GM19240 (cell line): ENCODE measurements around the gene C10orf90.

Experiments used
- DNase-seq: peaks from one replicate; pipeline ENCODE4 v3.0.0; 2011; ENCODE audit warnings: low spot score; ENCODE audit not compliant: insufficient read length

C10orf90 gene

DNA sequence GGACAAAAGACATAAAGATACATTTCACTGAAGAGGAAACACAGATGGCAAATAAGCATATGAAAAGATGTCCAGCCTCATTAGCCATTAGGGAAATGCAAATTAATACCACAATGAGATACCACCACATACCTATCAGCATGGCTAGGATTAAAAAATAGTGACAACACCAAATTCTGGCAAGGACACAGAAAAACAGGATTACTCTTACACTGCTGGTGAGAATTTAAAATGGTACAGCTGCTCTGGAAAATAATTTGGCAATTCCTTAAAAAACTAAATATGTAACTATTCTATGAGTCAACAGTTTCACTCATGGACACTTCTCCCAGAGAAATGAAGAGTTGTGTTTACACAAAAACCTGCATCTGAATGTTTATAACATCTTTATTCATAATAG, 121.1 kb downstream of the C10orf90 start:
- no peak for DNase-seq

DNA sequence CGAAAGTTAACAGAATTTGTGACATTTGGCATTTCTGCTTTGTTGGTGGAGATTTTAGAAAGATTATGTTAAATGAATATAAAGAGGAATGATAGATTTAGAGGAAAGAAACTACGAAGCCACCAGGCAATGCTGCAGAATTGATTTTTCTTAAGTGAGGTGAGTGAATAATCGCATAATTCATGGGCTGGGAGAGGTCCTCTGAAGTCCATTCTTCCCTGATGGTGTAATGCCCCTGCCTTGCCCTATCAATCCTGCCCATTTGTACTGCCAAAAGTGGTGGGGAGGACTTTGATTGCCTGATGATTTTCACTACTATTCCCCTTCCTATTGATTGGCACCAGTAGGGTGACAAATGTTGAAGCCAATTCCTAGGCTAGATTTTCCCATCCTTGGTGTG, 125.9 kb downstream of the C10orf90 start:
- DNase-seq, result no peak

DNA sequence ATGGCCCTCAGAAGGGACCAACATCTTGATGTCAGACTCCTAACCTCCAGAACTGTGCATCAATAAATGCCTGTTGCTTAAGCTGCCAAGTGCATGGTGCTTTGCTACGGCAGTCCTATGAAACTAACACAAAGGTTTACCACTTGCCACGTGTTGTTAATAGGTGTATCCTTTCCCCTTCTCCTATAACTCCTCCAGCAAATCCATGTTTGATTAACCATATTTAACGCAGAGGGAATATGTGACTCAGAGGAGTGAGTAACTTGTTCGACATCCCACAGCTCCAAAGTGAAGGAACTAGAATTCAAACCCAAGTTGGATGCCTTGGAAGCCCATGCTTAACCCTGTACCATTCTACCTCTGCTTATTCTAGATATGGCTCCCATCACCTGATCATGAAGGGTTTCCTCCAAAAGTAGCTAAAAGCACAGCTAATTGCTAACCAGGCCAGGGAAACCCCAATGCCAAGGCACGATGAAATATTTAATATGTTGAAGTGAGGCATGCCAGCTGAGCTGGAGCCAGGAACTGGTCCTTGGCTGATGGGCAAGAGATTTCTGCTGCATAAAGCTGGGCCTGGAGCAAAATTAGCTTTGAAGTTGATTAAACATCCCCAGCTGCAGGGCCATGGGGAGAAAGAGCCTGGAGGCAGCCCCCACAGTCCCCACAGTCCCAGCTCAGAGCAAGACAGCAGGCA, 131.9 kb downstream of the C10orf90 start:
- no peak for DNase-seq

DNA sequence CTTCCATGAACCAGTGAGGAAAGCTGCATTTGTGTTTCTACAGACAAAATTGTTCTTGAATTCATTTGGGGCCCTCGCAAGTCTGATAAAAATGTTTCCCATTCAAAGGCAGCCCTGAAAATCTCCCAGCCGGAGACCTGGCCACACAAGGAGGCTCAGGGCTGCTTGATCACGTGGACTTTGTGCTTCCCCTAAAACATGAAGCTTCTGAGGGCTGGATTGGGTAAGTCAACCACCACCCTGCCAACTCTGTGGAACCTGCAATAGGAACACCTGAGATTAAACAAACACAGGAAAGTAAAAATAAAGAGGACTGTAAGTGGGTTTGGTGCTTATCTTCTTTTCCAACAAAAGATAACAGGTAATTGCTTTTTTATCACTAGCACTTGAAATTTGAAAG, 133.8 kb downstream of the C10orf90 start:
- DNase-seq, result no peak

DNA sequence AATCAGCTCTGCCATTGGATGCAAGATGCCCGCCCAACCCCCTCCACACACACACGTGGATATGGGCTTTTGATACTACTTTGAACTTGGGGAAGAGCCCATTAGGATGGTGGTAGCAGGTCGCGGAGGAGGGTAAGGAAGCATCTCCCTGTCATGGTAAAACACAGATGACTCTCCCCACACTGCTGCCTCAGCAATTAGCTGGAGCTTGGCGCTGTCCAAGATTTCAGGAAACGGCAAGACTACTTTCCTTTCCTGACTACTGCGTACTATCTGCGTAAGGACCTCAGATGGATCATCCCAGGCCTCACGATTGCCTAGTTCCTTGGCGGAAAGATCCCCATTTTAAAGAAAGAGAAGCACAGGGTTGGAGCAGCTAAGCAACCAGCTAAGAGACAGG, 134.3 kb downstream of the C10orf90 start:
- DNase-seq, result no peak

DNA sequence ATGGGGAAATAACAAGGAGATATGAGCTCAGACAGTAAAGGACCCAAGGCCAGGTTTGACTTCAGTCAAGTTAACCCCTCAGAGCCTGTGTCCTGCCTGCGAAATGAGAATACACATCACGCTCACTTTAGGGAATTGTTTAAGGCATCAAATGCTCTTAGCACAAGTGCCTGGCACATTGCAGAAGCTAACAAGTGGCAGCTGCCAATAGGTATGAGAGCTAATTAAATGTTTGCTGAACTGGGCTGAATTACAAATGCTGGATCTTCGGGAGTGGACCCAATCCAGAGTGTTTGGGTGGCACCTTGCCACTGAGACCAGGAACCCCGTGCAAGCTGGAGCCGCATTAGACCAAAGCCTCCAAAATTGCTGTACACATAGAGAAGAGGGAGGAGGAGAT, 136.8 kb downstream of the C10orf90 start:
- DNase-seq, result no peak

DNA sequence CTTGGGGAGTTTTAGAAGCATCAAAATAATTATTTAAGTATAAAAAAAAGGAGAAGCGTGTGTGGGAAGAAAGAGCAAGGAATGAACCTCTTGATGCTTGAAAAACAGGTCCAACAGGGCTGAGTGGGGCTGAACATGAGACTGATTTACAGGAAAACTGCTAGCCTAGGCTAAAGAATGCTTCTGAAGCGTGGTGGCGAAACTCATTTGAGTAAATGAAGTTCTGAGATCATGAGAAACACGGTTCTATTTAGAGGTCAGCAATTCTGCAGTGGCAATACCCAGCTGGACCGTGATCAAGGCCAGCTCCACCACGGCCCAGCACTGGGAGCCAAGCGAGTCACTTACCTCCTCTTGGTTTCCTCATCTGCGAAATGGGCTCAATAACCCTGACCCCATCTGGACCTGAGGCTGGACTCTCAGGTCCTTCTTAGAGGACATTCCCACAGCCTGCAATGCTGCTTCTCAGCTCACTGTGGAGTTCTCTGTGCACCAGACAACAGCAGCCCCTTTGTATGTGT, 142.1 kb downstream of the C10orf90 start:
- DNase-seq, result no peak

DNA sequence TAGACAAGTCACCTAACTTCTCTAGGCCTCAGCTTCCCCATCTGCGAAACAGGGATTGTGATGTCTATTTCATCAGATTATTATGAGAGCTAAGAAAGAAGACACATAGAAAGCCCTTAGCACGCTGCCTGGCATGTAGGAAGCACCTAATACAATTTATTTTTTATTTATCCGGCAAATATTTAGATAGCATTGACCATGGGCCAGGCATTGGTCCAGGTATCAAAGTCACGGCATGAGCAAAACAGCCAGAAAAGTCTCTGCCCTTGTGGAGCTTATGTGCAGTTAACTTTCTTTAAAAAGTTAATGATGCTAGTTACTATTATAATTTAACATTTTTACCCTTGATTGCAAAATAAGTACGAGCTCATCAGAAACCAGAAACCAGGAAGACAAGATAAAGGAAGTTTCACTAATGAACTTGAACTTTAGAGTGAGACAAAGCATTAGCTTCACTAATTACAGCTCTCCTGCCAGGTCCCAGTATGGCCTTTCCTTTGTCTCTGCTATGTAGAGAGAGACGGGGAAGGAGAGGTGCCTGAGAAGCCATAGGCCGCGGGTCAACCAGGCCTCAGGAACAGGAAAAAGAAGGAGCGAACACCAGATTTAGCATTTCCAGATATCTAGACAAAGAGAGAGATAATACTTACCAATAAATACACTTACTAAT, 142.7 kb downstream of the C10orf90 start:
- DNase-seq, result no peak

DNA sequence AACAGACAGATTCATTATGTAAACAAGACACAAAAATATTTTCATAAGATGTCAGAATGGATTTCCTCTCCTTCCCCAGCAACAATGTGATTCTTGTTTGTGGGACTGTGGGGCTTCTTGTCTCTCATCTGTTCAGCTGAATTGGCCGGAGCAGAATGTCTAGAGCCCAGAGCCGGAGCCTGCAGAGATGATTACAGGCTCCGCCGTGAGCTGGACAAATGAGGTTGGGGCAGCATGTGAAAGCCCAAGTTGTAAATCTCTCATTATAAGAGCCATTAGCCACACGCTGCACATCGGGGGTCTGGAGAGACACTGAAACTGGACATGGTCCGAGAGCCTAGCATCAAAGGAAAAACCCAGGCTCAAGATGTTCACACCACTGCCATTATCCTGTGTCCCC, 145.2 kb downstream of the C10orf90 start:
- no peak for DNase-seq

DNA sequence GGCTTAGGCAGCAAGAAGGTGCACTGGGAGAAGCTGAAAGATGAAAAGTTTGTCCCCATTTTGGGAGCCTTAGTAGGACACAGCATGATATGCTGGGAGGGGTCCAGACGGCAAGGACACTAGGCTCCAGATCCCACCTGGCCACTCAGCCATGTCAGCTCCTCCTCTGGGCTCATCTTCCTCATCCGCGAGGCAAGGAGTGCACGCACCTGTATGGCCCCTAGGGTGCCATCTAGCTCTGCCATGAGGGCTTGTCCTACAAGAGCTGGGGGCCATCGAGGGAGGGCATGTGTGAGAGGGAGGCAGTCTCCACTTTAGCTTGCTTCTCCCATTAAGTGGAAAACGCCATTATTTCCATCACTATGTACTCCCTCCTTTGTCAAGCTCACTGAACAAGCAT, 146.0 kb downstream of the C10orf90 start:
- DNase-seq, result no peak

DNA sequence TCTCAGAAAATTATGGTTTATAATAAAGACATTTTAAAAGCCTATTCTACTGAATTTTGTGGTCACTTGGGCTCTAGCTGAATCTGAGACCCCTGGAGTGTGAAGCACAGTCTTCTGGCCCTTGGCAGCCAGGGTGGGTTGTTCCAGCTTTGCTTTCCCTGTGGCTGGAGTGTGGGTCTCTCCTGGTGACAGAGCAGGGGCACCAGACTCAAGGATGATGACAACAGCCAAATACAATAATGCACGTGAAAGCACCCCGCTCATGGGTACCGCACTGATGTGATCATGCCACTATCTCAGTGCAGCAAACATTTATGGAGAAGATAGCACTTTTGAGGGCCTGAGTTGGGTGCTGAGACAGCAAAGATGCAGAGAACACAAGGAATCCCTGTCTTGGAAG, 147.4 kb downstream of the C10orf90 start:
- no peak for DNase-seq

DNA sequence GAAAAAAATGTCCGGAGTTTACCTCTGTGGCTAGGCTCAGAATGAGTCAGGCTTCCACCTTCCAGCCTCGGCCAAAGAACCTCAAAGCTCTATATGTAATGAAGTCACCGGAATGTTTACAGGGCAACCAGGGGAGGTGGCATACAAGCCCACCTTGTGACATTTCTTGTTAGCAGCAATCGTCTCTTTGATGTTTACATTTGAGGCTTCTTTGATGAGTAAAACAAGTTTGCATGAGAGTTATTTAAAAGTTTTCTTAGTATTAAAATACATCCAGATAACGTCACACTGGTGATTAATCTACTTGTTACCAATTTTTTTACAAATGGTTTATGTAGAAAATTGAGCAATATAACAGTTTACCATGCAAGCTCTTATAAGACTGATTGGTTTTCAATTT, 149.1 kb downstream of the C10orf90 start:
- no peak for DNase-seq

DNA sequence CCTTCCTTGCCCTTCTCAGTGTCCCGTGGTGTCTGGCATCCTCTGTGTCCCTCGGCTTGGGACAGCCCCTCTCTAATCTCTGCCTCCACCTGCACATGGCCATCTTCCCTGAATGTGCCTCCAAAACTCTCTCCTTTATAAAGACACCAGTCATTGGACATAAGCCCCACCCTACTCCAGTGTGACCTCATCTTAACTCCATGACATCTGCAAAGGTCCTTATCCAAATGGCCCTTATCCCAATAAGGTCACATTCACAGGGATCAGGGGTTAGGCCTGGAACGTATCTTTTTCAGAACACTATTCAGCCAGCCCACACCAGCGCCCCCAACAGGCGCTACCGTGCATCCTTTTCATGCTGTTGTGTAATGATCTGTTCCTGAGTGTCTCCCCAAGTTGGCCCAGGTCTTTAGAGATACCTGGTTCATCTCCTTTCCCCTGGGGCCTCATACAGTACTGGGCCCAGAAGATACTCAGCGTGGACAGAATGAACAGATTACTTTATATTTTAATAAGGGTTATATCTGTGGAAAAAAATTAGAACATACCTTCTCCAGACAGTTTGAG, 149.7 kb downstream of the C10orf90 start:
- no peak for DNase-seq

DNA sequence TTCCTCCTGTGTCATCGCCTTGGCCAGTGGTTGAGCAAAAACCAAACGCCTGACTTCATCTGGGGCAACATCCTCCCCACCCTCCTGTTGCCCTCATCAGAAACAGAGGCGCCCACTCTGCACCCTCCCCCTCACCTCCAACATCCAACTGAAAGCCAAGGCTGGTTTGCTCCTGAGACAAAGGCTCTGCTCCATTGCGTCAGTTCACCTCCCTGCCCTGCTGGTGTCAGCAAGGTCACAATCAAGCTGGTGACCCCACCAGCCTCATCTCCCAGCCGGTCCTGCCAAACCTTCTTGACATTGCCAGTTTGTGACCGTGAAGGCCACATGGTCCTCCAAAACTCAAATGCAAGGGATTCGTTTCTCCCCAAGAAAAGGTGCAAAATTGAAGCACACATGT, 150.5 kb downstream of the C10orf90 start:
- DNase-seq, result no peak

DNA sequence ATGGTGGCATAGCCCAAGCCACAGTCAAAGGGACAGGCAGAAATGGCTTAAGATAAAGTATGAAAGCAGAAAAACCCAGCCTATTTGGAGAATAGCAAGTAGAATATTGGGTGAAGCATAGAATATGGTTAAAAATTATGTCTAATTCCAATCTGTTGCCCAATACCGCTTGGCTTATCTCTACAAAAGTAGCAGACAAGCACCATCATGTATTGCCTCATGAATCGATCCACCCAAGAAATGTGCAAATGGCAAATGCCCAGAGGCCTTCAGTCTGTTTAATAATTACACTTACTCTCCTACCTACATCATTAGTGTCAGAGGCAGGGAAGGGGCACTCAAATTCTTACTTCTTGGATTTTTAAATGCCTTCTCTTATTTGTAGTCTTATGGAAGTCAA, 151.3 kb downstream of the C10orf90 start:
- DNase-seq, result no peak

DNA sequence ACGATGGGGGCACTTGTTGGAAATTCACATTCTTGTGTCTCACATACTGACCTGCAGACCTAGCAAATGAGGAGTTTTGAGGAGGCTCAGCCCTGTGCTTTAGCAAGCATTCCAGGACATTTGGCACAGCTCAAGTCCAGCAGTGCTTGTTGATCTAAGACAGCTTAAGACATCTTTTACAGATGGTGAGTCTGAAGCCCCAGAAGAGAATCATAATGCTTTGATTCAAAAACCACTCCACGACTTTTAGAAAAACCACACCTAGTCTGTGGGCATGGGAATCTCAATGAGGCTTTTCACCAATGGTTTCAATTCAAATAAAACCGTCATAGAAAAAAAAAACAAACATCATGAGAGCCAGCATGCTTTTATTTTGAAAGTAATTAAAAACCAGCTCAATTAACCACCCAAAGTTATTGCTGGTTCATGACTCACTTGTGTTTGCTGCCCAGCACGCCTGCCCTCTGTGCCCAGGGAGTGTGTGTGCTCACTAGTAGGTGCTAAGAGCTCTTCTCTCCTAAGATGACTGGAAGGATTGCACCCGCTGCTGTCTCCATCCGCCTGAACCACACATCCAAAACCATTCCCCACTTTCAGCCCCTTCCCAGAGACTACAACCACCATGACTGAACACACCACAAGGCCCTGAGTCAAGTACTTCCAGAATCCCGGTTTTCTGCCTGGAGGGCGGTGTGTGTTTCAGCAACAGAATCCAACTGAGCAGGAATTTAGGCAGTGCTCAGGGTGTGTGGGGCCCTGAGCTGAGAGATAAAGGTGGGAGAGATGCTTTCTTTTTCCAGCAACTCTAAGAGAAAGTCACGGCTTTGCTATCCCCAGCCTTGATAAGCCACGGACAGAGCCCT, 152.0 kb downstream of the C10orf90 start:
- DNase-seq, result no peak

DNA sequence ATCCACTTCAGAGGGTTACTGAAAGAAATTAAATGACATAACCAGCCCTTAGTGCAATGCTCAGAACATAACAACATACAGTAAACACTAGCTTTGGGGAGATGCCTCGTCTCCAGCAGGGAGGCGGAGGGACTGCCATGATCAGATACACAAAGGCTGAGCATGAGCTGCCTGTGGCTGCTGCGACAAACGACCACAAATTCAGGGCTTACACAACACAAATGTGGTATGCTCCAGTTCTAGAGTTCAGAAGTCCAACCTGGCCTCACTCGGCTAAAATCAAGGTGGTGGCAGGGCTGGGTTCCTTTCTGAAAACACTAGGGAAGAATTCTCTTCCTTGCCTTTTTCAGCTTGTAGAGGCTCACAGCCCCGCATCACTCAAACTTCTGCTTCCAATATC, 154.0 kb downstream of the C10orf90 start:
- DNase-seq, result no peak

DNA sequence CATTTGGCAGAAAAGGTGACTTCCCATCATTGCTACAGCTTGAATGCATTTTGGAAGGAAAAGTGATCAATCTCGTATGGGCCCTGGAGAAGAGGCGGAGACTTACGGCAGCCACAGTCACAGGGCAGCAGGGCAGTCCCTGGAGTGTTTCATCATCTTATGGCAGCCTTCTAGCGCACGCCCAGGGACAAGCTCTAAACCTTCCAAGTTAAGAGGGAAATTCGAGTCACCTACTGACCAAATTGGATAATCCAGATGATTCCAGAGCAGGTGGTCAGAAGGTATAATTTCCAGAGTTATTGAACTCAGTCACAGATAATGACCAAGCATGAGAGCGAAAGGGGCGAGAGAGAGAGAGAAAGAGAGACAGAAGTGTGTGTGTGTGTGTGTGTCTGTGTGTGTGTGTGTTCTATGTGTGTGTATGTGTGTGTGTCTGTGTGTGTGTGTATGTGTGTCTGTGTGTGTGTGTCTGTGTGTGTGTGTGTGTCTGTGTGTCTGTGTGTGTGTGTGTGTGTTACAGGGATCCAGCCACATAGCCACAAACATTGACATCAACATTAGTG, 158.5 kb downstream of the C10orf90 start:
- DNase-seq, result no peak

DNA sequence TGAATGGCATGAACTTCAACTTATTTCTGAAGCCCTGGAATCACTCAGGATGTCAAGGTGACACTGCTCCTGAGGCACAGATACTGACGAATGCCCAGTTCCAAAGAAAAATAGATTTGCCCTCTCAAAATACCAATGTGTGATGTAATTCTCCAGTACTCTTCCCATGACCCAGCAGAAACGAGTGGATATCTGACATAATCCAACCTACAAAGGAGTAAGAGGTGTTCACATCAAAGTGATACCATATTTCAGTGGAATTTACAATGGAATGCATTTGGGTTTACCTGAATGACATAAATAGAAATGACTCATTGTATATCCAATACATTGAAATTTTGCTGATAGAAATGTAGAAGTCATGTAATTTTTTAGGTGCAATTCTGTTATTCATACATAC, 161.3 kb downstream of the C10orf90 start:
- DNase-seq, result no peak

DNA sequence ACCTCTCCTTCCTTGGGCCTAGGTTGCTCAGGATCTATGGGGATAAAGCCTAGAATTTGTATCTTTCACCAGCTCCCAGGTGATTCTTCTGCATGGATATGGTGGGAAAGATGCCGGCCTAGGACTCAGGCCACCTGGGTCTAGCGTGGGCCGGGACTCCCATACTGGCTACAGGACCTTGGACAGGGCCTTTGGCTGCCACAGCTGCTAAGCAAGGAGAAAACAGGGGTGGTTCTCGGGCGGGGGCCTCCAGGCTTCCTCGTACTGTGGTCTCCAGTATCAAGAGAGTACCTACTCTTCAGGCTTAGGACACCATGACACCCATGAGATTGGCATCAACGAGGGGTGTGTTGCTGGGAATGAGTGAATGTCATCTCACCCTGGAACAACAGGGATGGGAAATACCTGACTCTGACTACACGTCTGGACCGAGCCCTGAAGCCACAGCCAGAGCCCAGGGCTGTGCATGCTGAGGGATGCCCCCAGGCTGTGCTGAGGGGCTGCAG, 161.9 kb downstream of the C10orf90 start:
- DNase-seq, result no peak

DNA sequence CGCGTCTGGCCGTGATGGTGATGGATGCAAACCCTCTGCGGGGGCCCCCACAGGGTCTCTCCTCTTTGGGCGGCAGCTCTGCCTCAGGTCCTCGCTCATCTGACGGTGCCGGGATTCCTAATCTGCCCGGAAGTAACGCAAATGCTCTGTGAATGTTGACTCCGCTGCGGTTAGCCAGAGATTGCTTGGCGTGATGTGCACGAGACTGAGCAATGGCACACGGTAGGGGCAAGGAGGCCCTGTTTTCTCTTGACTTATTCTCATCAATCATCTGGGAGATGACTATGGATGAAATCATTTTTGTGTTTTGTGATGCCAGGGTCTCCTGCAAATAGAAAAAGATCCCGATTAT, 165.8 kb downstream of the C10orf90 start:
- no peak for DNase-seq
